KMS-11 (cell line): ENCODE data around the gene AMOTL2.

ENCODE experiments used
- H2AFZ ChIP-seq: fragments of 200-600 bp; sonication (generic); 2 replicates; pipeline ENCODE4 v1.6.1; 2016; ENCODE audit warnings: antibody characterized with exemption, mixed run types, low read depth
- H3K27ac ChIP-seq: fragments of 200-600 bp; sonication (generic); 2 replicates; pipeline ENCODE4 v1.6.1; 2016; ENCODE audit warnings: mild to moderate bottlenecking, mixed run types
- H3K27me3 ChIP-seq: fragments of 200-600 bp; sonication (generic); 2 replicates; pipeline ENCODE4 v1.6.1; 2017; ENCODE audit warnings: mild to moderate bottlenecking, low read depth, mixed run types, moderate library complexity; ENCODE audit not compliant: insufficient read depth
- H3K36me3 ChIP-seq: fragments of 200-600 bp; sonication (generic); 2 replicates; pipeline ENCODE4 v1.6.1; 2017; ENCODE audit warnings: mild to moderate bottlenecking, mixed run types; ENCODE audit not compliant: insufficient read depth
- H3K4me1 ChIP-seq: fragments of 200-600 bp; sonication (generic); 2 replicates; pipeline ENCODE4 v1.6.1; 2016; ENCODE audit warnings: mild to moderate bottlenecking, low read depth, mixed run types; ENCODE audit not compliant: poor library complexity, severe bottlenecking
- H3K4me2 ChIP-seq: fragments of 200-600 bp; sonication (generic); 2 replicates; pipeline ENCODE4 v1.7.0; 2016; ENCODE audit warnings: mild to moderate bottlenecking, mixed run types
- H3K4me3 ChIP-seq: fragments of 200-600 bp; sonication (generic); IDR thresholded peaks from 2 replicates; pipeline ENCODE4 v1.6.1; 2017; ENCODE audit warnings: low read depth, low read length, mixed read lengths; ENCODE audit not compliant: insufficient read depth
- H3K79me2 ChIP-seq: fragments of 200-600 bp; sonication (generic); 2 replicates; pipeline ENCODE4 v1.6.1; 2016; ENCODE audit warnings: low read depth, mixed run types; ENCODE audit not compliant: insufficient read depth
- H3K9ac ChIP-seq: fragments of 200-600 bp; sonication (generic); 2 replicates; pipeline ENCODE4 v1.6.1; 2016; ENCODE audit warnings: mild to moderate bottlenecking, mixed run types
- H4K20me1 ChIP-seq: fragments of 200-600 bp; sonication (generic); 2 replicates; pipeline ENCODE4 v1.6.1; 2016; ENCODE audit warnings: mild to moderate bottlenecking, mixed run types; ENCODE audit not compliant: insufficient read depth
- TF ChIP-seq, protein P1 (sequence below): fragments of 200-600 bp; sonication (generic); conservative IDR thresholded peaks from 2 replicates; pipeline ENCODE4 v1.6.1; 2017; ENCODE audit warnings: low read depth, mild to moderate bottlenecking, antibody characterized with exemption, low read length, moderate library complexity, mixed read lengths

Gene AMOTL2

DNA sequence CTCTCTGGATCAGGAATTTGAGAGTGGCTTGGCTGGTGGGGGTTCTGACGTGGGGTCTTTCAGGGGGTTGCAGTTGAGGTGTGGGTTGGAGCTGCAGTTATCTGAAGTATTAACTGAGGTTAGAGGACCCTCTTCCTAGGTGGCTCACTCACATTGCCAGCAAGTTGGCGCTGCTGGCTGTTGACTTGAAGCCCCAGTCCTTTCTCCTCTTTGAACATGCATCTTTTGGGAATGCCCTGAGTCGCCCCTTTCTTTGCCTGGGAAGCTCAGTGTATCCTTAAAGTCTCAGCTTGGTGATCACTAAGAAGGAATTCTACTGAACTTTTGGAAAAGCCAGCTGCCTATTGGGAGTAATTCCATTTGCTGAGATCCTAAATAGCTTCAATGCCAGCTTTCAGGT lies 13.0 kb upstream of the AMOTL2 start:
- TF ChIP-seq, protein P1, sequence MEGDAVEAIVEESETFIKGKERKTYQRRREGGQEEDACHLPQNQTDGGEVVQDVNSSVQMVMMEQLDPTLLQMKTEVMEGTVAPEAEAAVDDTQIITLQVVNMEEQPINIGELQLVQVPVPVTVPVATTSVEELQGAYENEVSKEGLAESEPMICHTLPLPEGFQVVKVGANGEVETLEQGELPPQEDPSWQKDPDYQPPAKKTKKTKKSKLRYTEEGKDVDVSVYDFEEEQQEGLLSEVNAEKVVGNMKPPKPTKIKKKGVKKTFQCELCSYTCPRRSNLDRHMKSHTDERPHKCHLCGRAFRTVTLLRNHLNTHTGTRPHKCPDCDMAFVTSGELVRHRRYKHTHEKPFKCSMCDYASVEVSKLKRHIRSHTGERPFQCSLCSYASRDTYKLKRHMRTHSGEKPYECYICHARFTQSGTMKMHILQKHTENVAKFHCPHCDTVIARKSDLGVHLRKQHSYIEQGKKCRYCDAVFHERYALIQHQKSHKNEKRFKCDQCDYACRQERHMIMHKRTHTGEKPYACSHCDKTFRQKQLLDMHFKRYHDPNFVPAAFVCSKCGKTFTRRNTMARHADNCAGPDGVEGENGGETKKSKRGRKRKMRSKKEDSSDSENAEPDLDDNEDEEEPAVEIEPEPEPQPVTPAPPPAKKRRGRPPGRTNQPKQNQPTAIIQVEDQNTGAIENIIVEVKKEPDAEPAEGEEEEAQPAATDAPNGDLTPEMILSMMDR: no peak
- H3K27ac ChIP-seq: no peak overlapping the region
- H2AFZ ChIP-seq: no peak overlapping the region
- H3K4me1 ChIP-seq: no peaks in the 10 kb centered on the region
- no peak overlapping the region for H3K9ac ChIP-seq
- H3K4me3 ChIP-seq: no peak overlapping the region
- H3K79me2 ChIP-seq: no peaks in the 10 kb centered on the region
- H4K20me1 ChIP-seq: no peaks in the 10 kb centered on the region
- no peaks in the 10 kb centered on the region for H3K36me3 ChIP-seq
- H3K27me3 ChIP-seq: no peaks in the 10 kb centered on the region
- no peak overlapping the region for H3K4me2 ChIP-seq

DNA sequence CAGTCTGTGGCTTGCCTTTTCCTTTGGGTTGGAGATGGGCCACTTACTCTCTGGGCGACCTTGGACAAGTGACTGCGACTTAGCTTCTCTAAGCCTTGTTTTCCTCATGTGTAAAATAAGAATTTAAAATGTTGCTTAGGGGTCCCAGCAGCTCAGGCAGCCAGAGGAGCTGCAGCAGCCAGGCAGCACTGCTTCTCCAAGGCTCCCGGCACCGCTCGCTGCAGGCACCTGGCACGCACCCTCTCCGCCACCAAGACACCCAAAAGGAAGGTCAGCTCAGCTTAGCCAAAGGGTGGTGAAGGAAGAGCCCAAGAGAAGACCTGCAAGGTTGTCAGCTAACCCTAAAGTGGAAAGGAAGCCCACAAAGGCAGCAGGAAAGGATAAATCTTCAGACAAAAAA lies 10.7 kb upstream of the AMOTL2 start:
- Histone ChIP-seq H3K9ac (no peak overlapping the region), H3K79me2 (no peaks in the 10 kb centered on the region), H3K27ac (no peak overlapping the region), H3K4me3 (no peak overlapping the region), H3K4me2 (no peak overlapping the region), H3K4me1 (no peaks in the 10 kb centered on the region), H3K27me3 (no peaks in the 10 kb centered on the region), H3K36me3 (no peaks in the 10 kb centered on the region), H4K20me1 (no peaks in the 10 kb centered on the region), H2AFZ (no peak overlapping the region)
- TF ChIP-seq, protein P1: no peak

DNA sequence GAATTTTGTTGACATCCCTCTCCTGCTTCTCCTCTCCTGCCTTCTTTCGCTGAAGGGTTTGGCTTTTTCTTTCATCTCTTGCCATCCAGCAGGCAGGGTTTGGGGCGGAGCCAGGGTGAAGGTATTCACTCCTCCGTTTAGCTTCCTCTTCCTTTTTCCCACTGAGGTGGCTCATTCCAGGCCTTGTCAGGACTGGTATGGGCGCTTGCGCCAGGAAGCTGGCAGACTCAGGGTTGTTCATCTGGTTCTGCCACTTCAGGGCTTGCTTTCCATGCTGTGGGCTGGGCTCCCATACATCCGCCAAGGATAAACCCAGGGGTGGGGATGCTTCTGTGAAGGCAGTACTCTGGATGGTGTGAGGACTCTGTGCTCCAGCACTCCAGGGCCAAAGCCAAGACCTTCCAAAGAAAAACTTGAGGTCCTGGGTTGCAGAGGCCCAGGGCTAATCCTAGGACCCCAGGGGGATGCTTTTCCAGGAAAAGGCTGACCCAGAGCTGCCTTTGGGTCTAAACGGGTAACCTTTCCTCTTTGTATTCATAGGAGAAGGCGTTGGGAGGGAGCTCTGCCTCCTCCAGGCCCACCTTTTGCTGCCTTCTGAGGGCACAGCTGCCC lies 7.7 kb upstream of the AMOTL2 start:
- Histone ChIP-seq H3K4me1 (no peaks in the 10 kb centered on the region), H3K27me3 (no peaks in the 10 kb centered on the region), H3K9ac (no peak overlapping the region), H3K4me2 (no peak overlapping the region), H3K4me3 (no peak overlapping the region), H3K27ac (no peak overlapping the region), H3K79me2 (no peaks in the 10 kb centered on the region), H4K20me1 (no peaks in the 10 kb centered on the region), H2AFZ (no peak overlapping the region), H3K36me3 (no peaks in the 10 kb centered on the region)
- TF ChIP-seq, protein P1: no peak

GRCh38 chr3:134381076-134381475 lies 6.8 kb upstream of the AMOTL2 start:
- Histone ChIP-seq H3K4me2 (no peak overlapping the region), H3K9ac (no peak overlapping the region), H3K27ac (no peak overlapping the region), H3K79me2 (no peaks in the 10 kb centered on the region), H3K36me3 (no peaks in the 10 kb centered on the region), H4K20me1 (no peaks in the 10 kb centered on the region), H2AFZ (no peak overlapping the region), H3K4me3 (no peak overlapping the region), H3K27me3 (no peaks in the 10 kb centered on the region), H3K4me1 (no peaks in the 10 kb centered on the region)
- TF ChIP-seq, protein P1: no peak
